Dermis blood vessel endothelial cell (primary cell): ENCODE data around the gene EARS2. TPM values are rescaled to one million over a fixed set of nuclear protein-coding genes. Genes with fewer than 3 reads are reported as not detected.
"Not testable (repeated sequence)": the region's sequence is repeated elsewhere in the genome, so short reads cannot be mapped to it uniquely, and the experiment has no call there.

ENCODE experiments used
- DNase-seq: peaks from one replicate; pipeline ENCODE4 v3.0.0; 2010
- total RNA-seq: library from RNA; depleted of rRNA; stranded (reverse); fragments of >200 nt; gene quantifications from 2 replicates; pipeline ENCODE4 v1.2.3, GENCODE V29; 2014

Gene EARS2
- total RNA-seq, 1 donor from 2014 or later: 27.4 TPM

DNA sequence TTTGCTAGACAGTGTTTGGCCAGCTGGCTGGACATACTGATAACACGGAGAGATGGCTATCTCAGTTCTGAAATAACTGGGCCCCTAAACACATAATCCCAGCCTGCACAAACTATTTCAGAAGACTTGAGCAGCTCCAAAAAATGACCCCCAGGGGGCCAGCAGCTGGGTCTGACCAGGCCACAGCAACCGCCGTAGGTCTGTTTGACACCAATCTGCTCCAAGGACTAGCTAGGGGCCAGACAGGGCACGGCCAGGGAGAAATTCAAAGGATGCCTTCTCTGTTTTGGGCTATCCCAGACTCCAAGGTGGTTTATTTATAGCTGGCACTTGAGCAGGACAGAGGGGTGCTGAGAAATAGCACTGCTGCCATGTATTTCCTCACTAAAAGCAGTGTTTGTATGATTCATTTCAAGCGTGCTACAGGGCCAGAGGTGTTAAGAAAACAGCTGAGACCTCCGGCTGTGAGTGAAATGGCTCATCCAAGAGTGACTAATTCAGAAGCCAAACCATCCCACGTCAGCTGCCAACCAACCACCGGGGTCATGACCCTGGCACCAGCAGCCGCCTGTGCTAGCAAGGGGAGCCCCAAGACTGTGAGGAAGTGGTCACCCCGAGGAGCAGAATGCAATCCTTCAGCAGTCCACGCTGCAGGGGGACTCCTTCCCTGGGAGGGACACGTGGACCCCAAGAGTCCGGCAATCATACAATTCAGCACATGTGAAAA, 52.5 kb downstream of the EARS2 start:
- DNase-seq: peak; percentile 91

DNA sequence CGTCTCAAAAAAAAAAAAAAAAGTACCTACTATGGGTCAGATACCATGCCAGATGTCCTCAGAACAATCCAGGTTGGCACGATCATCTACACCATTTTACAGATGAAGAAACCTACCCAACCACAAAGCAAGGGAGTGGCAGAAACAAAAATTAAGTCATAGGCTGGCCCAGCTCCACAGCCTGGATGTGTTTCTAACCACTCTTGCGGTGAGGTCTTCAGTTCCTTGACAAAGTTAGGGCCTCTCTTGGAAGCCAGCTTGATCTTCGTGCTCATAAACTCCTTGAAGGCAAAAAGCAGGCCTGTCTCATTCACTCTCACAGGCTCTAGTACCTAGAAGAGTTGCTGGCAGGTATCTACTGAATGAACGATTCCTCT, 53.1 kb downstream of the EARS2 start:
- no peak for DNase-seq

DNA sequence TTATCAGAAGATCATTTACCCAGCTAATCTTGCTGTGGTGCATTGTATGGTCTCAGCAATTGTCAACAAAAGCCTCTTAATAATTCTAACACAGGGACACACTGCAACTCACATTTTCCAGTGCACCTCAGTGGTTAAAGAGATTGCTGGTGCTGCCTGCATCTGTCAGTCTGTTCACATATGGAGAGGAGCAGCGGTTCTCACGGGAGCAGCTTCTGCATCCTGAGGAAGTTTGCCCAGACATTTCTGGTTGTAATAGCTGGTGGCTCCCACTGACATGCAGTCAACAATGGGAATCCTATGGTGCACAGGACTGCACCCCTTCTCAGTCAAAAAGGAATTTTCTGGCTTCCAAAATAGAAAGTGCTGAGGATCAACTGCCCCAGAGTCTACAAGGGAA, 54.7 kb downstream of the EARS2 start:
- peak; percentile 73 for DNase-seq

DNA sequence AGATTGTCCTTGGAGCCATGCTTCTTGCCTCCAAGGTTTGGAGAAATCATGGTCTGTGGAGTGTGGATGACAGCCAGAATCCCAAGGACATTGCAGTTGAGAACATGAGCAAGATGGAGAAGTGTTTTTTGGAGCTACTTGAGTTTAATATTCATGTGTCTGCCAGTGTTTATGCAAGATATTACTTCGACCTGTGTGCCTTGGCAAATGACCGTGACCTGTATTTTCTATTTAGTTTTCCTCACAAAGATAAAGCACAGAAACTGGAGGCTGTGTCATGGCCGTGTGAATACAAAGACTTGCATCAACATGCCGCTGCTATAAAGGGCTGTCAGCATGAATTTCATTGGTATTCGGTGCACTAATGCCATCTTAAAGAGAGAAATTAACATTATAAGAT, 55.9 kb downstream of the EARS2 start:
- DNase-seq: no peak

DNA sequence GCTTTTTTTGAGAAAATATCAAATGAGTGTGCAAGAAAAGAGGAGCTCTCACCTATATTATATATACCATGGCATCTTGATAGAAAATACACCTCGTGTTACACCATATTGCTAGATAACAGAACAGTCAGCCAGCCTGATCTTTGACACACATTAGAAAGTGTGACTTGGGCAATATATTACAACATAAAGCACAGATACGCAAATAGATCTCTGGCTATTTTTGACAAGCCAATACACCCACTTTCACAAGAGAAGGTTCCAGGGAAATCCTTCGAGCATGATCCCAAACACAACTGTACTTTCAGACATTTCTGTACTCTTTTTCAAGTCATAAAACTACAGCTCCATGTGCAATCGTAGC, 56.3 kb downstream of the EARS2 start:
- no peak for DNase-seq

DNA sequence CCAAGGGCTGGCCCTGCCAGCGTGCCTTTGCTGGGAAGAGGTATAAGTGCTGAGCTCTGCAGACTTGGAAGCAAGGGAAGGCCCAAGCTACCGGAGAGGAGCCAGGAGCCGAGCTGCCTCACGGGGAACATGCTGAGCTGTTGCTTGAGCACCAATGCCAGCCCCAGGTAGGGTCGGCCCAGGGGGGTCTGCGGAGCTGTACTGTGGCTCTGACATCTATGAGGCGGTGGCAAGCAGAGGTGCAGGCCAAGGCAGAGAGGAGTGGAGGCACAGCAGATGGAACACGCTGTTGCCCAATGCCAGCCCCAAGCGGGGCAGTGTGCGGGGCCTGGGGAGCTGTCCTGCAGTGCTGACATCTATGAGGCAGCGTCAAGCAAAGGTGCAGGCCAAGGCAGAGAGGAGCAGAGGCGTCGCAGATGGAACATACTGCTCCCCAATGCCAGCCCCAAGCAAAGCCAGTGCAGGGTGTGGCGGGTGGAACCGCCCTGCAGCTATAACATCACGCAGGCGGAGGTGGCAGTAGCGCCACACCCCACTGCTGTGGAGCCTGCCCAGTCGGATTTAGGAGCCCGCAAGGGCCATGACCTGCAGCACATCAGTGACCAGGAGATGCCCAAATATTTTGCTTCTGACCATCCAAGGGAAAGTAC, 56.8 kb downstream of the EARS2 start:
- DNase-seq: no peak

DNA sequence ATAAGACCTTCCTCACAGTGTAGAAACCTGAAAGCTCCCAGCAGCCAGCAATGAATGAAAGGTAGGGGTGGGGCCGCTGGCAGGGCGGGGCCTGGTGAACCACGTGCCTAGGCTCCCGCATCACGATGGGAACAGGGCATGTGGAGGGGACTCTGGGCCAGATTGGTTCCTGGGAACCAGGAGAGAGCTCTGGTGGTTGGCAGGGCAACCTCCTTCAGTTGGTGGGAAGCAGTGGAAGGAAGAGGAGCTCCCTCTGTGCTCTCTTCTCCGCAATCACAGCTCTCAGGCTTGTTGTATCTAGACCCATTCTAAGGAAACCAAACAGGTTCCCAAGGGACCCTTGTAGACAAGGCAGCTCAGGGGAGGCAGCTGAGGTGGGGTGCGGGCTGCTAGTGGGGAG, 57.3 kb downstream of the EARS2 start:
- DNase-seq: no peak

DNA sequence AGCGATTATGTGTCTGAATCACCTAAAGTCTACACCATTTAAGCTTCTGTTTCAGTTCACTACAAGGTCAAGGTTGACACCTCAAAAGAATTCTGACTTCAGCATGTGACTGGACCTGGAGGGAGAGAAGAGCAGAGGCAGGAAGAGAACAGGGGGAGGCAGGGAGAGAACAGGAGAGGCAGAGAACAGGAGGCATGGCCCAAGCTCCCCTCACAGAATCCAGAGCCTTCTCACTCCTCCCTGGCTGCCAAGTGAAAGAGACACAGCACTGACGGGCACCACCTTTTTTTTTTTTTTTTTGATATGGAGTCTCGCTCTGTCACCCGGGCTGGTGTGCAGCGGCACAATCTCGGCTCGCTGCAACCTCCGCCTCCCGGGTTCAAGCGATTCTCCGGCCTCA, 58.3 kb downstream of the EARS2 start:
- DNase-seq: no peak

DNA sequence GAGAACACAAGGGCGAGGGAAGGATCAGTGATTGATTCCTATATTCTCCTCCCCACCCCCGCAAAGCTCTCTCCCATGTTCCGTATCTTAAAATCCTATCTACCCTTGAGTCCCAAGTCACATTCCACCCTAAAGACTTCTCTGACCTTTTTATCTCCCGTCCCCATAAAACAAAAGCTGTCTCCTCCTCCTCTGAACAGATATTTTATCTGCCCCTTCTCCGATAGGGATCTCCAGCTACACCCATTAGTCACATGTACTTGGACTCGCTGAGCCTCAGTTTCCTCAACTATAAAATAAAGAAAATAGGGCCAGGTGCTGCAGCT, 59.6 kb downstream of the EARS2 start:
- no peak for DNase-seq

DNA sequence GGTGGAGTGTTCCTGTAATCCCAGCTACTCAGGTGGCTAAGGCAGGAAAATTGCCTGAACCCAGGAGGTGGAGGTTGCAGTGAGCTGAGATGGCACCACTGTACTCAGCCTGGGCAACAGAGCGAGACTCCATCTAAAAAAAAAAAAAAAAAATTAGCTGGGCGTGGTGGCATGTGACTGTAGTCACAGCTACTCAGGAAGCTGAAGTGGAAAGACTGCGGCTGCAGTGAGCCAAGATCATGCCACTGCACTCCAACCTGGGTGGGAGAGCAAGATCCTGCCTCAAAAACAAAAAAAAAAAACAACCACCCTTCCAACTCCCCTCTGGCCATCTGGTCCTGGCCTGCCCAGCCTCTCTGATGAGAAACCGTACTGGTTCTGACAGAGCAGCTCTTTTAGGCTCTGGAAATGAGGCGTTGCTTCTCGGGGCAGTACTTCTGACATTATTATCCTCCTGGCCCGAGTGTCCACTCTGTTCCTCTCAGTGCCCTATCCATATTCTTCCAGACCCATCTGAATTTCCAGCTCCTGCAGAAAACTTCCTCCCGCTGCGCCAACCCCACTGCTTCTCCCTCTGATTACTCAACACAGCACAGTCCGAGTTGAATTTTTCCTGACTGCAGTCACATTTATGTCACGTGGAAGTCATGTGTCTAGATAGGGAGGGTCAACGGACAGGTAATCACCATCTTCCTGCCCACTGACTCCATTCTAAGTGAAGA, 60.2 kb downstream of the EARS2 start:
- peak; percentile 71 for DNase-seq

DNA sequence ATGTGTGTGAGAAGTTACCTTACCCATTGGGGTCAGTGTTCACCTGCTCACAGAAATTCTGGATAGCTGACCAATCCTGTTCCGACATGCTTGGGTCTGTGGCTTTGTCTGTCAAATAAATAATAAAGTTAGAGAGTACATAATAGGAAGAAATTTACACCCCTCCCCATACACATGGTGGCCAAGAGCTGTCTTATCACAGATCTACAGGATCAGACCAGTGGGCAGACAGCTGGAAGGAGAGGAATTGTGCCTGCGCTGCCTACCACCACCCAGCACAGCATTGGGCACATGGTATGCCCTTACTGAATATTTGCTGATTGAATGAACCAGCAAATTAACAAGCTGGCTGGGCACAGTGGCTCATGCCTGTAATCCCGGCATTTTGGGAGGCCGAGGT, 61.5 kb downstream of the EARS2 start:
- no peak for DNase-seq

DNA sequence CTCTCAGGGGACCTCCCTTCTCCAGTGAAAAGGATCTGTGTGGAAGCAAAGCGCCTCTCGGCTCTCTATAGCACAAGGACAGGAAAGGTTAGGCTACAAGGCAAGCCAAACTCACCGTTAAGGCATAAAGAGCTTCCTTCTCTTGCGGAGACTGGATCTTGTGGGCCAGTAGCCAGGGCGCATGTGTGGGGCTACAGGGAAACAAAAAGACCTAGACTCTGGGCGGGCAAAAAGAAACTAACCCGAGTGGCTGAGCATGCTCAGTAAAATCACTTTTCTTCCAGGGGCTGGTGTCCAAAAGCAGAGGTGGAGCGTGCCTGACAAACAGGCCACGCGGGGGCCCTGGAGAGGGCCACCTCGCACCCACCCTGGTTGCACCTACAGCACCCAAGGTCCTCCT, 63.0 kb downstream of the EARS2 start:
- no peak for DNase-seq

DNA sequence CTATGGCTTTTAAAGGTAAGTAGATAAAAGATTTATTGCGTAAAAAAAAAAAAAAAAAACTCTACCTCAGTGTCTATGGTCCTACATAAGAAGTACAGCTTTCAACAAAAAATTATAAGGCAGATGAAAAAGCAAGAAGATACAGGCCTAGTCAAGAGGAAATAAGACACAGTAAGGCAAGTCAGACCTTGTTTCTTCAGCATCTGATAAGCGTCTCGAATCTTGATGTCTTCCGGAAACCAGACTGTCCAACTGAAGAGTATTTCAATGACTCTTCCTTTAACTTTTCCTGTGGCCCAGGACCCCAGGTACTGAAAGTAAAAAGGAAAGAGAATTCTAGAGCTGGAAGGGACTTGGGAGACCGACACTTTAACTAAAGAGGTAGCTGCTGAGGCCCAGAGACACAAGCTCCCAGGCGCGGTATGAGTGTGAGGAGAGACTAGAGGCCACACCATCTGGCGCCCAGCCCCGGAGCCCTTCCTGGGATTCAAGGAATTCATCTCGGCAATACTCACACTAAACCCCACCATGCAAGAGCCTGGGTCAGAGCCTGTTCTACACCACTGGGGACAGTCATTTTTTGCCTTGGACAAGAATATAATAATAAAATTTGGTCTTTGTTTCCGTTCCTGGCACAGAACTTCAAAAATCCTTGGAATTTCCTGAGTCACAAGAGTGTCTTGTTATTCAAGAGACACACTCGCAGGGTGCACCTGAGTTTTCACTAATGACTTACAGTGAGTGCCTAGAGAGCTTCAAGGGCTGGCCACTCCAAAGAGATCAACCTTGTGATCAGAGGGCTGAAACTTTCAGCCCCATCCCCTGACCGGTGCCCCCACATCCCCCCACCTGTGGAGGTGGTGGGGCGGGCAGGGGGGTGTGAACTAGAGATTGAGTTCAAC, 65.4 kb downstream of the EARS2 start:
- peak; percentile 86 for DNase-seq

DNA sequence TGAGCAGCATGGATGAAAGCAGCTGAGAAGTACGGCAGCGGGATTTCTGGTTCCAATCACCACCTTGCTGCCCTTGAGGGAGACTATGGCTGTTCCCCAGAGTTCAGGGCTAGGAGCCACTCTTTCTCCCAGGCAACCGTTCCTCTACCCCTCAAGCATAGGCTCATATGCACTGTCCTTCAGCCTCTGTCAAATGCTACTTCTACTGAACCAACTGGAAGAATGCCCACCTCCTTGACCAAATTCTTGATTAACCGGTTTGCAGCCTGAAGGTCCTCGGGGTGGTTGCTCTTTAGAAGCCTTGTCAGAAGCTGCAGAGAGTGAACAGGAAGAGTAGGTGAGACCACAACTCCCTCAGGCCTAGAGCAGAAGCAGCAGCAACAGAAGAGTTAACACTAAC, 70.7 kb downstream of the EARS2 start:
- DNase-seq: no peak

DNA sequence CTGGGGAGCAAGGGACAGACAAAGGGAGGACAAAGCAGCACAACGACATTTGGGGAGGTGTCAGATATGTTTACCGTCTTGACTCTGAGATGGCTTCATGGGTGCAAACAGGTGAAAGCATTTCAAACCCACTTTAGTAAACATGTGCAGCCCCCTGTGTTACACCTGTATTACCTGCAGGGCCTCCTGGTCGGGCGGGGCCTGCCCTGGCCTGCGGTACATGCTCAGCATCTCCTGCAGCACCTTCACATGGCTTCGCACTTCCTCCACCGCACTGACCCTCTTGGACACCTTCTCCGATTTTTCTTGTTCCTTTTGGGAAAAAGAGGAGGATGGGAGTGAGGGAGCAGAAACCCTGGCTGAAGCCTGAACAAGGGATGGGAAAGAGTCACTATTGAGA, 71.3 kb downstream of the EARS2 start:
- DNase-seq: no peak

DNA sequence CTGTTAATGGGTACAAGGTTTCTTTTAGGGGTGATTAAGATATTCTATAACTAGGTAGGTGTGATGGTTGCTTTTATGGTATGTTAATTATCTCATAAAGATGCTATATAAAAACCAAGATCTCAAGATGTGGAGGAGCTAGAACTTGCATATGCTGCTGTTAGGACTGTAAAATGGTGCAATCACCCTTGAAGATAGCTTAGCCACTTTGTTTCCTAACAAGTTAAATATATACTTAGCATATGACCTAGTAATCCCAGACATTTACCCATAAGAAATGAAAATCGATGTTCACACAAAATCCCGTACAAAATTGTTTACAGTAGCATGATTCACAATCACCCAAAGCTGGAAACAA, 71.9 kb downstream of the EARS2 start:
- DNase-seq: no peak

DNA sequence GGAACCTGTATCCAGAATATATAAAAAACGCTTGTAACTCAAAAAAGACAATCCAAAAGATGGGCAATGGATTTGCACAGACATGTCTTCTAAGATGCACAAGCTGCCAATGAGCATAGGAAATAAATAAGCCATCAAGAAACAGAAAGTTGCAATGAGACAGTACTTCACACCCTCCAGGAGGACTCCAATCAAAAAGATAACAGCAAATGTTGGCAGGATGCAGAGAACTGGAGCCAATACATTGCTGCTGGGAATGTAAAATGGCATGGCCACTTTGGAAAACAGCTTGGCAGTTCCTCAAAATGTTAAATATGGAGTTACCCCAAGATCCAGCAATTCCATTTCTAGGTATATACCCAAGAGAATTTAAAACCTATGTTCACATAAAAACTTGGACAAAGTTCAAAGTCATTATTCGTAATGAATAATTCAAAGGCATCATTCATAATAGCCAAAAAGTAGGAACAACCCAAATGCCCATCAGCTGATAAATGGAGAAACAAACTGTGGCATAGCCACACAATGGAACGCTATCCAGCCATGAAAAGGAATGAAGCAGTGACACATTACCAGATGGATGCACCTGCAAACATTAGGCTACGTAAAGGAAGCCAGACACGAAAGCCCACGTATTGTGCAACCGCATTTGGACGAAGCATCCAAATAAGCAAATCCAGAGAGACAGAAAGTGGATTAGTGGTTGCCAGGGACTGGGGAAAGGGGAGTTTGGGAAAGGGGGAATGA, 72.5 kb downstream of the EARS2 start:
- no peak for DNase-seq

DNA sequence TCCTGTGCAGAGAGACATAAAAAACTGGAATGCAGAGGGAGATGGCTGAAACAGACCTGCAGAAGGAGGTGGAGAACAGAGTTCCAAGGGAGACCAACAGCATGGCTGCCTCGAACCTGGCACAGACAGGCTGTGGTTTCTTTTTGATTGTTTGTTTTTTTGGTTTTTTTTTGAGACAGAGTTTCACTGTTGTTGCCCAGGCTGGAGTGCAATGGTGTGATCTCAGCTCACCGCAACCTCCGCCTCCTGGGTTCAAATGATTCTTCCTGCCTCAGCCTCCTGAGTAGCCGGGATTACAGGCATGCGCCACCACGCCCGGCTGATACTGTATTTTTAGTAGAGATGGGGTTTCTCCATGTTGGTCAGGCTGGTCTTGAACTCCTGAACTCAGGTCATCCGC, 73.7 kb downstream of the EARS2 start:
- DNase-seq: not testable (repeated sequence)

DNA sequence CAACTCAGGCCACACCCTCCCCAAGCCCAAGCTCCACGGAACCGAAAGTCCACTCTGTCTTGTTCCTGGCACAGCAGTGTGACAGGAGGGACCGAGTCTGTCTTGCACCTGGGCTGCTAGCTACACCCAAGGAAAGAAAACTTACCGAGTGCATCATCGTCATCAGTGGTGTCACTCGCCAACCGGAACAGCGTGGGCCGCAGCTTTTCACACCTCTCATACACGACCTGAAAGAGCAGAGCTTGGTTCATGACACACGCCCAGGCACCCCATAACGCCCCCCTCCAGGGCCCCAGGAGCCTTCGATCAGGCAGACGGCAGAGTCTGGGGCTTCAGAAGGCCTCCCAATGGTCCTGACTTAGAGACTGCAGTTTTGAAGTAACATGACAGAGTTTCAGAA, 74.4 kb downstream of the EARS2 start:
- DNase-seq: no peak

DNA sequence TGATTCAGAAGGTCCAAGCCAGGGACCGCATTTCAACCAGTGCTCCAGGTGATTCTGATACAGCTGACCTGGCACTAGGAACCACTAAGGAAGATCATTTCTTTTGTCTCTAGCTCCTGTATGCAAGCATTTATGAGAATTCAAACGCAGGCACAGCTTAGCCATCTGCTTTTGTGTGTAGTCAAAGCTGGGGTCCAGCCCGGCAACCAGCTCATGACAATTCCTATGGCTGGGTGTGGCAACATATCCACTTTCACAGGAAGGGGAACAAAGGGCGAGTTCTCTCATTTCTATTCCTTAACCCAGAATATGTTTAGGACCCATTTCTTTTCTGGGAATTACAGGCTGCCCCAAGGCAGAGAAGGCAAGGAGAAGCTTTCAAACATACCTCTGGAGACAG, 76.9 kb downstream of the EARS2 start:
- DNase-seq: no peak

DNA sequence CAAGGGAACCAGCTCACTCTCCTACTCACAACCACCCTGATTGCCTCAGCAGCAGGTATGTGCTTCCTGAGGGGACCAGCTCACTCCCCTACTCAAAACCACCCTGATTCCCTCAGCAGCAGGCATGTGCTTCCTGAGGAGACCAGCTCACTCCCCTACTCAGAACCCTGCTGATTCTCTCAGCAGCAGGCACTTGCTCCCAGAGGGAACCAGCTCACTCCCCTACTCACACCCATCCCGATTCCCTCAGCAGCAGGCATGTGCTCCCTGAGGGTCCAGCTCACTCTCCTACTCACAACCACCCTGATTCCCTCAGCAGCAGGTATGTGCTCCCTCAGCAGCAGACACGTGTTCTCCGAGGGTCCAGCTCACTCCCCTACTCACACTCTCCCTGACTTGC, 78.0 kb downstream of the EARS2 start:
- no peak for DNase-seq

DNA sequence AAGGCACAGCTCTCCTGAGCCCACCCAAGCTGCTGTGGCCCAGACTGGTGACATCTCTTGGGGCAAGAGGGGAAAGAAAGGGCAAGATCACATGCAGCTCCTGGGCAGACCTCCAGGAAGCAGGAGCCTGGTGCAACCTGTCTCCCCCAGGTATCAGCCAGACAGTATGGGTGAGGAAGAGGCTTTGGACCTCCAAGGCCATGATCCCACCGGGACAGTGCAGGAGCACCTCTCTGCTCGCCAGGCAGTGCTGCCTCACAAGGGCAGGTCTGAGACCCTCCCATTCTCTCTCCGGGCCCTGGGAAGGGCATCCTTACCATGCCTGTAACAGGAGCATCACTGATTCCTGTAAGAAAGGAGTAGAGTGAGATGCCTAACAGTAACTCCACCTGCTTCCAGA, 78.6 kb downstream of the EARS2 start:
- DNase-seq: no peak

DNA sequence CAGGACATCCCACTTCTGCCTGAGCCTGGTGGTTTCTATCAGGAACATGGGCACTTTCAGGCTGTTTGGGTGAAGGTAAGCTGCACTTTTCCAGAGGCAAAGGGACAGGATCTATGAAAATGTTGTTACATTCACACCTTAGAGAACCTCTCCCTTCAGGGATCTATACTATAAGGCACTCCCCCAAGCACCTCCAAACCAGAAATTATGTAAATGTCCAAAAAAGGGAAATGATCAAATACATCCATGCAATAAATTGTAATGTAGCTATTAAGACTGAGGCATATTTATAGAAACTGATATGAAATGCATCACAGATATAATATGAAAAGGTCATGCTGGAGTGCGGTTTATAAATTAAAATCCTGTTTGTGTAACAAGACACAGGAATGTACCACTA, 80.9 kb downstream of the EARS2 start:
- no peak for DNase-seq
